ENCODE results near the gene BOLA3.
A peak's percentile ranks its signal among the peaks of the same experiment; 100 is the strongest.
"Not testable (repeated sequence)": the region's sequence is repeated elsewhere in the genome, so short reads cannot be mapped to it uniquely, and the experiment has no call there.

Gene BOLA3

DNA sequence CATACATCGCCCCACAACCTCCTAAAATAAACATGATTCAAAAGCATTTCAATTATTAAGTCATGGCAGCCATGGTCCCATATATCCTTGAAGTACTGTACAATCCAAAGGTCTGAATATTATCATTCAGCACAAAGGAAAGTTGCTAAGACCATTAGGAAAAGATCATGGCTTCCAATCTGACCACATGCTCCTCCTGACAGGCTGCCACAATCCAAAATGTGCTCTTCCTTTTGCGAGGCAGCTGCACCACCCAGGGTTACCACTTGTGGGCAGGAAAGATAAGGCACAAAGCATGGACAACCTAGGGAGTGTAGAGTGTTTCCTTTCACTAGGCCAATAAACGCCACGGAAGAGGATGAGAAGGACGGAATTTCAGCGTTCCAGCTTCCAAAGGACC is 5.4 kb downstream of the BOLA3 start:
- H3K4me3 Mint-ChIP-seq: no peak overlapping the region
- H3K36me3 Mint-ChIP-seq (ENCODE audit: insufficient read depth): peaks cover 7% of the 10 kb centered on the region
- no peak for DNase-seq (ENCODE audit: low spot score in 2 of 2)
- H3K9me3 Mint-ChIP-seq: no peaks in the 10 kb centered on the region
- H3K4me1 Mint-ChIP-seq: peaks cover 7% of the 10 kb centered on the region
- H3K27me3 Mint-ChIP-seq: no peaks in the 10 kb centered on the region
- no peak for ATAC-seq (replicated peaks; ENCODE audit: extremely low read depth, poor library complexity, severe bottlenecking)
- H3K27ac Mint-ChIP-seq (ENCODE audit: low read depth): peak overlapping the region; percentile 23

GRCh38 chr2:74138600-74139323 is 8.9 kb downstream of the BOLA3 start:
- Mint-ChIP-seq H3K4me3 (no peak overlapping the region), H3K36me3 (ENCODE audit: insufficient read depth) (peaks cover 10% of the 10 kb centered on the region), H3K27ac (ENCODE audit: low read depth) (no peak overlapping the region), H3K4me1 (peaks cover 7% of the 10 kb centered on the region), H3K9me3 (no peaks in the 10 kb centered on the region), H3K27me3 (no peaks in the 10 kb centered on the region)
- ATAC-seq (replicated peaks; ENCODE audit: extremely low read depth, poor library complexity, severe bottlenecking): no peak
- DNase-seq (ENCODE audit: low spot score in 2 of 2): no peak

DNA sequence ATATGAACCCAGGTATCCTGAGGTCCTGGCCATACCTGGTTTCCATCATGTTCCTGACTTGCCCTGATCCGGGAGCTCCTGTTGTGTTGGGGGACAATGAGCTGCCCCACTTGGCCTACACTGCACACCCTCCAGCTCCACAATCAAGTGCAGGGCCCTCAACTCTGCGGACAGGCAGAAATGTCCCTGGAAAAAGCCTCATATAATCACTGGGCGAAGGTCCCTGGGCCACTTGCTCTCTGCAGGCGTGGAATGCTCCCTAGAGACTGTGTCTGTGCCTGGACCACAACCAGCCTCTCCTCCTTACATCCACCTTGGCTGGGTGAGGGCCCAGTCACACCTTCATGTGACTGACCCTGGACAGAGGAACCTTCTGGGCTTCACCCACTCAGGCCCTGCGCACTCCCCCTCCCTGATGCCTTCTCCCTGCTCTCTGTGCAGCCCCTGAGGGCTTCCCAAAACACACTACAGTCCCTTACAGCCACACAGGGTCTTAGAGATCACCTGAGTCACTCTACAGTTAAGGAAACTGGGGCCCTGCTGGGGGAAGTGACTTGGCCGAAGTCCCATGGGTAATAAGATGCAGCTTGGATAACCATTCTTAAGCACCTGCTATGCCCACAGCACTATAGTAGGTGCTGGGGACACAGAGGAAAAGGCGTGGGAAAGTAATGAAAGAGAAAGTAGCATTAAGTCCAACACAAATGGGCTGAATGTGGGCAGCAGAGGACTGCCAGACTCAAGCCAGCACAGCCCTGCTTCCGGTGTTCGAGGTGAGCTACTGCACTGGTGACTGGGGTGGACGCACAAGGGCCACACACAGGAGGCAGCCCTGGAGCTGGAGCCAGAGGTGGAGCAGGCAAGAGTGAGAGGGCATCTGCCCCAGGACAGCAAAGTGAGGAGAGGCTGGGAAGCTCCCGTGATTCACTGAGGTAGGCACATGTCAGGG is 9.8 kb downstream of the BOLA3 start:
- DNase-seq (ENCODE audit: low spot score in 2 of 2) (no peak), ATAC-seq (replicated peaks; ENCODE audit: extremely low read depth, poor library complexity, severe bottlenecking) (no peak)
- Mint-ChIP-seq H3K36me3 (ENCODE audit: insufficient read depth) (peaks cover 10% of the 10 kb centered on the region), H3K4me3 (no peak overlapping the region), H3K9me3 (no peaks in the 10 kb centered on the region), H3K27me3 (no peaks in the 10 kb centered on the region), H3K27ac (ENCODE audit: low read depth) (no peak overlapping the region), H3K4me1 (peaks cover 7% of the 10 kb centered on the region)

DNA sequence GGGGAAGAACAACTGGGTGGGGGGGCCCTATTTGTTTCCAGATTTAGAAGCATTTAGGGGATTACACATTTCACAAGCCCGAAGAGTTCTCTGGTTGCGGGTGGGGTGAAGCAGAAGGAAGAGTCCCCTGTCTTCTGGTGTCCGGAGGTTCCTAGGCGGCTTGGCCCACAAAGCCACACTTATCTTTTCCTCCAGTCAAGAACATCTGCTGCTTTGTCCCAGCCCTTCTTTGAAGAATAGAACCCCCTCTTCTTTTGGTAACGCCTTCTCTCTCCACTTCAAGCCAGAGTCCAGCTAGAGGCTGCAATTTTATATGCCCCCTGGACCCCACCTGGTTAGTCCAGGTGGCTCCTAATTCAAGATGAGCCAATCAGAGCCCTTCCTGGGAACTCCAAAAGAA is 15.8 kb downstream of the BOLA3 start:
- DNase-seq (ENCODE audit: low spot score in 2 of 2): no peak
- no peaks in the 10 kb centered on the region for H3K9me3 Mint-ChIP-seq
- no peaks in the 10 kb centered on the region for H3K27me3 Mint-ChIP-seq

DNA sequence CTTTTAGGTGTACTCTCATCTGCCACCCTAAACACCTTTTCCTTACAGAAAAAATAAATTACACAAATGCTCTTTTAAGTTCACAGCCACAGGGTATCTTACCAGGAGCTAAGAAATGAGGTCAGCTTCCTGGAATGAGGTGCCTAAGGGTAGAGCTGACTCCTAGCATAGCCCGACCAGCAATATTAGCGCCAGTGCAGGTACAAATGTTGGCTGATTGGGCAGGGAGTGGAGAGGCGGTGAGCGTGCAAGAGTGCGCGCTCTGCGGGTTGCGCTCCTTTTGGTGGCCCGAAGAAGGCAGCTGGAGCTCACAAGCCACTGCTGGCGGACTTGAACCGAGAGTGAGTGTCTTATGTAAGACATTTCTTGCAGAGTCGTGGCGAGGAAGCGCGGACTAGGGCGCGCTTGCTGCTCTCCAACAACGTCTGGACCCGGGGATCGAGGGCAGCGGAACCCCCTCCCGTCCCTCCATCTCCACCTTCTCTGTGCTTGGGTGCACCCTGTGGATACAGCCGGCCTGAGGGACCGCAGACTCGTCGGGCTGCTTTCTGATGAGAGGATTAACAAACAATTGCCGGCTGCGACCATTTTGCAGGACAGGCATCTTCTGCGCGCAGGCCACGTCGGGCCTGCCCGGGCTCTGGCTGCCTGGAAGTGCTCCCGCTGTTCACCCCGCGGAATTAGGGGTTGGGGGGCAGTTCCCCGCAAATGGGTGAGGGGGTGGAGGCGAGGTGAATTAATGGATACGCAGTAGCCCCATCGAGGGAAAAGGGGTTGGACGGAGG is 17.3 kb downstream of the BOLA3 start:
- Mint-ChIP-seq H3K27ac (ENCODE audit: low read depth) (no peak overlapping the region), H3K9me3 (no peaks in the 10 kb centered on the region), H3K4me1 (no peaks in the 10 kb centered on the region), H3K36me3 (ENCODE audit: insufficient read depth) (peaks cover 5% of the 10 kb centered on the region), H3K27me3 (no peaks in the 10 kb centered on the region), H3K4me3 (no peak overlapping the region)
- ATAC-seq (replicated peaks; ENCODE audit: extremely low read depth, poor library complexity, severe bottlenecking) (no peak), DNase-seq (ENCODE audit: low spot score in 2 of 2) (no peak)

More for the DNA sequence above, 15.8 kb downstream of the BOLA3 start:
- H3K27ac Mint-ChIP-seq (ENCODE audit: low read depth): no peak overlapping the region
- no peak overlapping the region for H3K4me3 Mint-ChIP-seq
- peaks cover 5% of the 10 kb centered on the region for H3K36me3 Mint-ChIP-seq (ENCODE audit: insufficient read depth)
- no peak for ATAC-seq (replicated peaks; ENCODE audit: extremely low read depth, poor library complexity, severe bottlenecking)
- H3K4me1 Mint-ChIP-seq: no peaks in the 10 kb centered on the region

- no peak for DNase-seq (ENCODE audit: low spot score in 2 of 2)
- Mint-ChIP-seq H3K9me3 (no peaks in the 10 kb centered on the region), H3K36me3 (ENCODE audit: insufficient read depth) (peaks cover 1% of the 10 kb centered on the region), H3K4me3 (no peak overlapping the region), H3K4me1 (no peaks in the 10 kb centered on the region), H3K27me3 (no peaks in the 10 kb centered on the region), H3K27ac (ENCODE audit: low read depth) (no peak overlapping the region)
- no peak for ATAC-seq (replicated peaks; ENCODE audit: extremely low read depth, poor library complexity, severe bottlenecking)
Measured at GRCh38 chr2:74128206-74128605, 19.5 kb downstream of the BOLA3 start.

DNA sequence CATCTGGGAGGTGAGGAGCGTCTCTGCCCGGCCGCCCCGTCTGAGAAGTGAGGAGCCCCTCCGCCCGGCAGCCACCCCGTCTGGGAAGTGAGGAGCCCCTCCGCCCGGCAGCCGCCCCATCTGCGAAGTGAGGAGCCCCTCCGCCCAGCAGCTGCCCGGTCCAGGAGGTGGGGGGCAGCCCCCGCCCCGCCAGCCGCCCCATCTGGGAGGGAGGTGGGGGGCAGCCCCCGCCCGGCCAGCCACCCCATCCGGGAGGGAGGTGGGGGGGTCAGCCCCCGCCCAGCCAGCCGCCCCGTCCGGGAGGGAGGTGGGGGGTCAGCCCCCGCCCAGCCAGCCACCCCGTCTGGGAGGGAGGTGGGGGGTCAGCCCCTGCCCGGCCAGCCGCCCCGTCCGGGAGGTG is 23.8 kb downstream of the BOLA3 start:
- not testable (repeated sequence) for ATAC-seq (replicated peaks; ENCODE audit: extremely low read depth, poor library complexity, severe bottlenecking); DNase-seq (ENCODE audit: low spot score in 2 of 2); H3K4me3 Mint-ChIP-seq; H3K27ac Mint-ChIP-seq (ENCODE audit: low read depth); H3K4me1 Mint-ChIP-seq; H3K27me3 Mint-ChIP-seq
- Mint-ChIP-seq H3K36me3 (ENCODE audit: insufficient read depth) (peaks cover 12% of the 10 kb centered on the region), H3K9me3 (peaks cover 12% of the 10 kb centered on the region)

- not testable (repeated sequence) for H3K27ac Mint-ChIP-seq (ENCODE audit: low read depth); DNase-seq (ENCODE audit: low spot score in 2 of 2); H3K4me1 Mint-ChIP-seq; H3K27me3 Mint-ChIP-seq; ATAC-seq (replicated peaks; ENCODE audit: extremely low read depth, poor library complexity, severe bottlenecking); H3K4me3 Mint-ChIP-seq
- peaks cover 12% of the 10 kb centered on the region for H3K36me3 Mint-ChIP-seq (ENCODE audit: insufficient read depth)
- H3K9me3 Mint-ChIP-seq: peaks cover 12% of the 10 kb centered on the region
Measured at GRCh38 chr2:74121846-74122245, 25.9 kb downstream of the BOLA3 start.

GRCh38 chr2:74119912-74120825 is 27.5 kb downstream of the BOLA3 start:
- H3K27me3 Mint-ChIP-seq: peaks cover 2% of the 10 kb centered on the region
- peak overlapping the region; percentile 80 for H3K4me3 Mint-ChIP-seq
- peak; percentile 96 for ATAC-seq (replicated peaks; ENCODE audit: extremely low read depth, poor library complexity, severe bottlenecking)
- H3K36me3 Mint-ChIP-seq (ENCODE audit: insufficient read depth): peaks cover 13% of the 10 kb centered on the region
- peak overlapping the region; percentile 59 for H3K27ac Mint-ChIP-seq (ENCODE audit: low read depth)
- peaks cover 12% of the 10 kb centered on the region for H3K9me3 Mint-ChIP-seq
- peak; percentile 70 to 77 for DNase-seq (ENCODE audit: low spot score in 2 of 2)
- H3K4me1 Mint-ChIP-seq: peaks cover 5% of the 10 kb centered on the region

DNA sequence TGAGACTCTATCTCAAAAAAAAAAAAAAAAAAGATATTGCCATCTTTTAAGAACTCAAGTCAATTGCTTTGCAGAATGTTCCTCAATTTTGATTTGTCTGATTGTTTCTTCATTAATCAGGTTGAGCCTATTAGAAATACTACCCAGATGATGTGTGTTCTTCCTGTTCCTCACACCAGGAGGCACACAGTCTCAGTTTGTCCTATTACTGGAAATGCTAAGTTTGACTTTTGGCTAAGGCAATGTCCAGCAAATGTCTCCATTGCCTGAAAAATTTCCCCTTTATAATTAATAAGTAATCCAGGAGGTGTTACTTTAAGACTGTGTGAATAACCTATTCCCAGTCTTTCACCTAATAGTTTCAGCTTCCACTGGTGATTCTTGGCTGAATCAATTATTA is 28.4 kb downstream of the BOLA3 start:
- ATAC-seq (replicated peaks; ENCODE audit: extremely low read depth, poor library complexity, severe bottlenecking) (no peak), DNase-seq (ENCODE audit: low spot score in 2 of 2) (no peak)
- Mint-ChIP-seq H3K4me1 (peaks cover 5% of the 10 kb centered on the region), H3K9me3 (peaks cover 12% of the 10 kb centered on the region), H3K4me3 (no peak overlapping the region), H3K27me3 (peaks cover 11% of the 10 kb centered on the region), H3K27ac (ENCODE audit: low read depth) (peak overlapping the region; percentile 59), H3K36me3 (ENCODE audit: insufficient read depth) (peaks cover 15% of the 10 kb centered on the region)

GRCh38 chr2:74111380-74111779 is 36.3 kb downstream of the BOLA3 start:
- Mint-ChIP-seq H3K36me3 (ENCODE audit: insufficient read depth) (peaks cover 4% of the 10 kb centered on the region), H3K9me3 (no peaks in the 10 kb centered on the region), H3K4me1 (peaks cover 5% of the 10 kb centered on the region), H3K27me3 (peaks cover 11% of the 10 kb centered on the region), H3K27ac (ENCODE audit: low read depth) (no peak overlapping the region), H3K4me3 (no peak overlapping the region)
- ATAC-seq (replicated peaks; ENCODE audit: extremely low read depth, poor library complexity, severe bottlenecking) (no peak), DNase-seq (ENCODE audit: low spot score in 2 of 2) (no peak)
